HCT116 (cell line): ENCODE results near the gene POLD1. TPM values are rescaled to one million over a fixed set of nuclear protein-coding genes. Genes with fewer than 3 reads are reported as not detected.

Source experiments
- ATAC-seq: fragments of 200-7000 bp; cut with Tn5 transposase; 2 replicates; pipeline ENCODE4 v1.9.1; 2020; ENCODE audit warnings: mild to moderate bottlenecking, moderate library complexity
- BruUV-seq: library from RNA; stranded (reverse); fragments of 400-500 nt; replicated peaks from 2 replicates; lab custom pipeline; 2021; lab: Mats Ljungman, UMichigan
- CTCF ChIA-PET: fragments of 300-600 bp; sonication (Branson Sonifier 250); formaldehyde crosslinking; loops from one replicate; lab custom pipeline; 2021; ENCODE audit warnings: antibody characterized with exemption; lab: Charles Lee
- POLR2A ChIA-PET: fragments of 300-600, 350-600 bp; sonication (Branson Sonifier 250); formaldehyde crosslinking; loops from one replicate; lab custom pipeline; 2021; ENCODE audit warnings: antibody characterized with exemption; lab: Charles Lee
- RAD21 ChIA-PET, 2 experiments: fragments of 300-600 bp; sonication (Branson Sonifier 250); formaldehyde crosslinking; loops; one replicate each; lab custom pipeline; 2023; ENCODE audit warnings: low total read pairs in 2 of 2; ENCODE audit not compliant: uncharacterized antibody in 2 of 2, unreplicated experiment in 2 of 2, low non-redundant PET in 1 of 2; lab: Charles Lee
- DNase-seq: peaks from one replicate; pipeline ENCODE4 v3.0.0-alpha.2; 2010; ENCODE audit warnings: low read depth, low spot score
- H2AFZ ChIP-seq: fragments of 200-600 bp; shearing (Covaris generic), sonication (generic); 2 replicates; pipeline ENCODE4 v1.6.1; 2017; ENCODE audit warnings: low read depth, mixed run types, mixed read lengths, antibody characterized with exemption, low read length; ENCODE audit not compliant: poor library complexity, severe bottlenecking
- H3K27ac ChIP-seq: 2 replicates; pipeline ENCODE4 v1.5.1; 2012; ENCODE audit warnings: low read depth, low read length
- H3K27me3 ChIP-seq: fragments of 200-600 bp; sonication (generic); 2 replicates; pipeline ENCODE4 v1.6.1; 2016; ENCODE audit warnings: mixed run types, low read length, mixed read lengths; ENCODE audit not compliant: insufficient read depth
- H3K36me3 ChIP-seq, 2 experiments: fragments of 200-500 bp in 1 of 2; fragments of 200-600 bp in 1 of 2; sonication (Bioruptor generic) in 1 of 2; sonication (generic) in 1 of 2; 2 replicates each; pipeline versions ENCODE4 v1.5.1 to v1.6.1; 2014 to 2016; ENCODE audit warnings: low read length in 2 of 2, inconsistent platforms in 1 of 2, mixed read lengths in 1 of 2, mixed run types in 1 of 2; ENCODE audit not compliant: insufficient read depth in 2 of 2, control insufficient read depth in 1 of 2
- H3K4me1 ChIP-seq, 2 experiments: fragments of 200-600 bp in 1 of 2; sonication (generic) in 1 of 2; 2 replicates each; pipeline versions ENCODE4 v1.5.1 to v1.6.1; 2012 to 2017; ENCODE audit warnings: low read length in 2 of 2, inconsistent platforms in 1 of 2, mild to moderate bottlenecking in 1 of 2, mixed read lengths in 1 of 2, mixed run types in 1 of 2, moderate library complexity in 1 of 2; ENCODE audit not compliant: insufficient read depth in 2 of 2, control insufficient read depth in 1 of 2
- H3K4me2 ChIP-seq: fragments of 200-600 bp; sonication (generic); 2 replicates; pipeline ENCODE4 v1.6.1; 2017; ENCODE audit warnings: mixed run types, low read length, mixed read lengths
- H3K4me3 ChIP-seq, 2 experiments: fragments of 200-600 bp in 1 of 2; sonication (generic) in 1 of 2; replicated peaks in 1 of 2; 2 replicates each; pipeline ENCODE4 v1.5.1; 2011 to 2016; ENCODE audit warnings: low read length in 2 of 2, control low read depth in 1 of 2, low read depth in 1 of 2, mild to moderate bottlenecking in 1 of 2, mixed read lengths in 1 of 2, mixed run types in 1 of 2
- H3K79me2 ChIP-seq: fragments of 200-600 bp; sonication (generic); 2 replicates; pipeline ENCODE4 v1.6.1; 2017; ENCODE audit warnings: mild to moderate bottlenecking, mixed run types, low read length, moderate library complexity, mixed read lengths; ENCODE audit not compliant: insufficient read depth
- H3K9ac ChIP-seq: fragments of 200-600 bp; sonication (generic); 2 replicates; pipeline ENCODE4 v1.6.1; 2016; ENCODE audit warnings: low read length, mixed read lengths
- H3K9me2 ChIP-seq: fragments of 200-600 bp; sonication (generic), shearing (Covaris generic); 2 replicates; pipeline ENCODE4 v1.6.1; 2017; ENCODE audit warnings: mixed run types, mild to moderate bottlenecking, moderate library complexity; ENCODE audit not compliant: insufficient read depth
- H3K9me3 ChIP-seq, 2 experiments: fragments of 200-500 bp in 1 of 2; fragments of 200-600 bp in 1 of 2; sonication (Bioruptor generic) in 1 of 2; sonication (generic) in 1 of 2; 2 replicates each; pipeline ENCODE4 v1.6.1; 2014 to 2017; ENCODE audit warnings: low read length in 2 of 2, mixed read lengths in 2 of 2, inconsistent platforms in 1 of 2, low read depth in 1 of 2, mild to moderate bottlenecking in 1 of 2, mixed run types in 1 of 2, moderate library complexity in 1 of 2; ENCODE audit not compliant: control insufficient read depth in 1 of 2, insufficient read depth in 1 of 2
- H4K20me1 ChIP-seq: fragments of 200-600 bp; sonication (generic), shearing (Covaris generic); 2 replicates; pipeline ENCODE4 v1.6.1; 2017; ENCODE audit warnings: mixed run types, mild to moderate bottlenecking, moderate library complexity; ENCODE audit not compliant: insufficient read depth
- CBX3 ChIP-seq: IDR thresholded peaks from 2 replicates; pipeline ENCODE4 v1.6.1; 2012; ENCODE audit warnings: low read depth
- CEBPB ChIP-seq: IDR thresholded peaks from 2 replicates; pipeline ENCODE4 v1.6.1; 2012; ENCODE audit warnings: low read depth
- EZH2phosphoT487 ChIP-seq: fragments of 200-600 bp; IDR thresholded peaks from 2 replicates; pipeline ENCODE4 v1.6.1; 2018; ENCODE audit warnings: antibody characterized with exemption, borderline replicate concordance
- POLR2A ChIP-seq: IDR thresholded peaks from 2 replicates; pipeline ENCODE4 v1.7.0; 2011; ENCODE audit warnings: borderline replicate concordance; ENCODE audit not compliant: insufficient read depth, insufficient read length; ENCODE audit errors: extremely low read depth
- RAD21 ChIP-seq: IDR thresholded peaks from 2 replicates; pipeline ENCODE4 v1.6.1; 2012; ENCODE audit warnings: low read depth, mild to moderate bottlenecking
- REST ChIP-seq: IDR thresholded peaks from 2 replicates; pipeline ENCODE4 v1.6.1; 2012; ENCODE audit warnings: low read depth
- SP1 ChIP-seq: IDR thresholded peaks from 2 replicates; pipeline ENCODE4 v1.6.1; 2012; ENCODE audit warnings: low read depth
- intact Hi-C: fragments of 100-400 bp; cut with micrococcal nuclease; formaldehyde crosslinking; loops from 2 replicates; pipeline ENCODE4 v1.10.0; 2022
- total RNA-seq: library from RNA; stranded (reverse); gene quantifications from one replicate; pipeline ENCODE4 v1.2.1, GENCODE V29; 2021; ENCODE audit not compliant: unreplicated experiment

Gene POLD1
- total RNA-seq, 1 experiment from 2014 or later, result 122 TPM

- BruUV-seq, result no TSS peak
- Histone ChIP-seq H4K20me1 (no peaks in the 10 kb centered on the region), H3K79me2 (no peaks in the 10 kb centered on the region), H3K4me3 (no peak overlapping the region), H3K36me3 (peaks cover 0 to 5% of the 10 kb centered on the region in 2 experiments; a peak in 1 of 4 replicates), H3K4me1 (no peaks in the 10 kb centered on the region)
- RAD21 ChIA-PET, result interaction anchor here in 1 of 2 experiments (0.6 kb wide), 1 partner anchor 122 kb away, joined by 3 read pairs; no protein-coding TSS in a partner anchor
- no peak for DNase-seq
- no peak for TF ChIP-seq RAD21
- TF ChIP-seq CBX3, result no peak
- TF ChIP-seq CEBPB, result no peak
- TF ChIP-seq, all 23 proteins: peak for 0
- no peak; the same call in 1 of the 2 replicates for ATAC-seq
- Histone ChIP-seq H3K27ac (no peak overlapping the region), H3K27me3 (no peaks in the 10 kb centered on the region), H3K9me2 (no peaks in the 10 kb centered on the region), H3K4me2 (no peak overlapping the region), H3K9ac (no peak overlapping the region), H2AFZ (no peak overlapping the region), H3K9me3 (no peaks in the 10 kb centered on the region)
- intact Hi-C loops, result no loop called here
- POLR2A ChIA-PET, result no interaction called here
- CTCF ChIA-PET, result interaction anchor here (1.4 kb wide), 1 partner anchor 48 kb away, joined by 4 read pairs; no protein-coding TSS in a partner anchor
Observed at GRCh38 chr19:50416034-50416977, 32.2 kb downstream of the POLD1 start.

GRCh38 chr19:50417111-50418081 lies 33.2 kb downstream of the POLD1 start:
- TF ChIP-seq EZH2phosphoT487 (no peak), SP1 (no peak), REST (no peak), POLR2A (no peak)
- H3K27me3 ChIP-seq, result no peaks in the 10 kb centered on the region
- no peak for DNase-seq
- peaks cover 0 to 5% of the 10 kb centered on the region in 2 experiments; a peak in 1 of 4 replicates for H3K36me3 ChIP-seq
- H3K4me1 ChIP-seq, result no peaks in the 10 kb centered on the region
- RAD21 ChIA-PET, result interaction anchor here in 1 of 2 experiments (0.6 kb wide), 1 partner anchor 120 kb away, joined by 3 read pairs; no protein-coding TSS in a partner anchor
- no peak overlapping the region for H3K9ac ChIP-seq
- H3K9me2 ChIP-seq, result no peaks in the 10 kb centered on the region
- no peak overlapping the region for H3K27ac ChIP-seq
- no peaks in the 10 kb centered on the region for H3K9me3 ChIP-seq
- no peak overlapping the region for H3K4me3 ChIP-seq
- POLR2A ChIA-PET, result no interaction called here
- intact Hi-C loops, result no loop called here
- H3K79me2 ChIP-seq, result no peaks in the 10 kb centered on the region
- H2AFZ ChIP-seq, result no peak overlapping the region
- CTCF ChIA-PET, result no interaction called here
- no peak overlapping the region for H3K4me2 ChIP-seq
- peak; percentile 10; the same call in 1 of the 2 replicates for ATAC-seq
- H4K20me1 ChIP-seq, result no peaks in the 10 kb centered on the region
- BruUV-seq, result no TSS peak
